Fibroblast of peridontal ligament (primary cell): ENCODE data around the gene LMBR1.
A peak's percentile ranks its signal among the peaks of the same experiment; 100 is the strongest.
"Not testable (repeated sequence)": the region's sequence is repeated elsewhere in the genome, so short reads cannot be mapped to it uniquely, and the experiment has no call there.

Experiments
- DNase-seq: peaks from one replicate; pipeline ENCODE4 v3.0.0-alpha.2; 2010; ENCODE audit errors: extremely low read depth

Gene LMBR1

DNA sequence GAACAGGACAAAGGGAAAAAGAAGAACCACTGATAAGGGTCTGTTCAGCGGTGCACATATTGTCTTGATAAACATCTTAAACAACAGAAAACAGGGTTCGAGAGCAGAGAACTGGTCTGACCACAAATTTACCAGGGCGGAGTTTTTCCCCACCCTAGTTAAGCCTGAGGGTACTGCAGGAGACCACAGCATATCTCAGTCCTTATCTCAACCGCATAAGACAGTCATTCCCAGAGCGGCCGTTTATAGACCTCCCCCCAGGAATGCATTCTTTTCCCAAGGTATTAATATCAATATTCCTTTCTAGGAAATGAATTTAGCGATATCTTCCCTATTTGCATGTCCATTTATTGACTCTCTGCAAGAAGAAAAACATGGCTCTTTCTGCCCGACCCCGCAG is 195.7 kb downstream of the LMBR1 start:
- DNase-seq, result not testable (repeated sequence)

DNA sequence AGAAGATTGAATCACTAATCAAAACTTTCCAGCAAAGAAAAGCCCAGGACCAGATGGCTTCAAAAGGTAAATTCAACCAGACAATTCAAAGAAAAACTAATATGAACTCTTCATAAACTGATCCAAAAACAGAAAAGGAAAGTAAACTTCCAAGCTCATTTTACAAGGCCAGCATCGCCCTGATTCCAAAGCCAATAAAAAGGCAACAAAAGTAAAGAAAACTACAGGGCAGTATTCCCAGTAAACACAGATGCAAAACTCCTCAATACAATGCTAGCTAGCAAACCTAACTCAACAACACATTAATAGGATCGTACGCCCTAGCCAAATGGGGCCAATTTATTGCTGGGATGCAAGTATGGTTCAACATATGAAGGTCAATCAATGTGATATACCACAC is 199.4 kb downstream of the LMBR1 start:
- no peak for DNase-seq

DNA sequence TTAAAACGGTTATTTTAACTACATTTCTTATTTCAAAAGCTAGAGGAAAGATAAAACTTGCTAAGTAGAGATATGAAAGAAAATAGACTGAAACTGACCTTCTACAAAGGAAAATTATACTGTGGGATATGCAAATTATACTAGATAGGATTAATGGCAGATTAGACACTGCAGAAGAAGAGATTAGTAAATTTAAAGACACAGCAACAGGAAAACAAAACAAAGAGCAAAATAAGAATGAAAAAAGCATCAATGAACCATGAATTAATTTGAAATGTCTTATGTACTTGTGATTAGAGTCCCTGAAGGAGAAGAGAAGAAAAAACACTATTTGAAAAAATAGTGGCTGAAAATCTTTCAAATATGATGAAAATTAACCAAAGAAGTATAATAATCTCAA is 200.1 kb downstream of the LMBR1 start:
- no peak for DNase-seq

DNA sequence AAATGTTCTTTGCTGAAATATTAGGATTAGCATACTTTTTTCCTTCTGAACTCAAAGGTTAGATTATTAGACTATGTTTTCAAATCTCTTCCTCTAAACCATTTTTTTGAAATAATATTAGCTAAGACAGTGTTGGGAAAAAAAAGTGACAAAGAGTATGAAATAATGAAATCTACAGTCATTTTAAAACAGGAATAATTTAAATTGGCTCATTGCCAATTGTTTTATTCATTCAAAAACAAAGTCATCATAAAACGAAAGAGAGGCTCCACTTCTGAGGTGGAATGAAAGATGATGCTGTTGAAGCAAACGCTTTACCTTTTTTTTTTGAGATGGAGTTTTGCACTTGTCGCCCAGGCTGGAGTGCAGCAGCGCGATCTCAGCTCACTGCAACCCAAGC is 201.2 kb downstream of the LMBR1 start:
- DNase-seq, result no peak

DNA sequence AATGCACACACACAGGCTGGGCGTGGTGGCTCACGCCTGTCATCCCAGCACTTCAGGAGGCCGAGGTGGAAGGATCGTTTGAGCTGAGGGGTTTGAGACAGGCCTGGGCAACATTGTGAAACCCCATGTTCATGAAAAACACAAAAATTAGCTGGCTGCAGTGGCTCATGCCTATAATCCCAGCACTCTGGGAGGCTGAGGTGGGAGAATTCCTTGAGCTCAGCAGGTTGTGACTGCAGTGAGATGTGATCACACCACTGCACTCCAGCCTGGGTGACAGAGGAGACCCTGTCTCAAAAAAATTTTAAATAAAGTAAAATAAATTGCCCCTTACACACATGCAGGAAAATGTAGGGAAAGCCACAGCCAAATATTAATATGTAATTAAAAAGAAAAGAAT is 208.3 kb downstream of the LMBR1 start:
- DNase-seq, result no peak

DNA sequence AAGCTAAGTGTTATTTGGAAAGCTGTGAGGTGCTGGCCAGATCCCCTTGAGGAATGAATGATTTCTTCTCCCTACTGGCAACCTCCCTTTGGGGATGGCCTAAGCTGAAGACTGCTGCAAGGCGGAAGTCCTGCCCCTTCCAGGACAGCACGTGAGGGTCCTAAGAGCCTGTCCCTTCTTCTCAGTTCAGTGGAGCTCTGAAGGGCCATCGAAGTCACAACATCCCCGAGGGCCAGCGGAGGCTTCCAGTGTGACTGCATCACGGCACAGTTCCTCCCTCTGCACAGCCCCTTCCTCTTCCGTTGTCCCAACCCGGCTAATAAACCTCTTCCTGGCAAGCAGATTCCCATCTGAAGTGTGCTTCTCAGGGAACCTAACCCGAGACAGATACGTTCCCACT is 208.7 kb downstream of the LMBR1 start:
- no peak for DNase-seq

DNA sequence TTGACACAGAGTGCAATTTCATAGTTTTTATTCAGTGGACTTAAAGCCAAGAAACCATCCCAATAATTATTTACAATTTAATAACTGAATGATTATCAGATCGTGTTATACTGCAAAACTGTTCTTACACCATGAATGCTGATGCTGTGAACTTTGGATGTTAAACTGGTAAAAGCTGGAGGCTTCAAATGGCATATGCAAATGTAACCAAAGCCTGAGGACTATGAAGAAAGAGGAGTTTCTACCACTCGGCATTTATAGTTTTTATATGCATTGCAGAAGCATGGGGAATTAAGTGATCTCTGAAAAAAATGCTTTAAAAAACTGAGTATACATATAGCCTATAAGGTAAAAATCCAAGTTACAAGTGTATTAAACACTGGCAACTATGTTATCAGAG is 210.1 kb downstream of the LMBR1 start:
- DNase-seq, result no peak

DNA sequence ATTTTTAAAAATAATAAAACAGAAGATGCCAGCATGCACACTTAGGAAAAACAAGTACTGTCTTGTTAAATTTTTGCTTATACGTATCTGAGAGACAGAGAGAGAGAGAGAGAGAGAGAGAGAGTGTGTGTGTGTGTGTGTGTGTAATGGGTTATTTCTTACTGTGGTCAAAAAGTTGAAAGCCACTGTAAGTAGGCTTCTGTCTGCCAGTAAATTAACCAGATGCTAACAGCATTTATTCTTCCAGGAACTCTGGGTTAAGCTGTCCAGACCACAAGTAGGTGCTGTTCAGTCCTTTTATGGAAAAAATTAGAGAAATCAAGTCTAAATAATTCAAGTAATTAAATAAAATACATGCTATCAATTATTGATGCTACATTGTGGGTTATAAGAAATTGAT is 212.7 kb downstream of the LMBR1 start:
- DNase-seq, result peak; percentile 9

DNA sequence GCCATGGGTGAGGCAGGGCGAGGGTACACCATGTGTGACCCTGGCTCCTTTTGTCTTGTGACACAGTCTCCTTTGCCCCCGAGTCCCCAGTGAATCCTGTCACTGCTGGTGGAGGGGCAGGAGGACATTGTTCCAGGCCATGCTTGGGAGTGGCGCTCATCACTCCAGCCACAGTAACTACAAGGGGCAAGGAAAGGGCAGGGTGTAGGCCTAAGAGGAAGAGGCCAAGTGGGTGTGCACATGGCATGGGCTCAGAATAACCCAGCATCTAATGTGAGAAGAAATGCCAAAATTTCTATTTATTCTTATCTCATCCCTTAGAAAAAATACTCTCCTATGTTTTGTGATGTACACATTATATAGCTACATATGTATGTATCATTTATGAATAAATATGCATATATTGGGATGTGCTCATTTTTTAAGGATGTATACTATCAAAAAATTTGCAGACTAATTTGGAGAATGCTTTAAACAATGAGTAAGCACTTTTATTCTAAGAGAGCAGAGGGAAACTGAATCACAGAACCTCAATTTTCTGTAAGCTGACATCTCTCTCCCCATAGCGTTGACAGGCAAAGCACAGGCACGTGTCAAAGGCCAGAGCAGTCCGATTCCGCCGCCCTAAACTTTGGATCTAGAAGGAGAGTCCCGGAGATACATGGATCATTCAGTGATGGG is 215.5 kb downstream of the LMBR1 start:
- no peak for DNase-seq

DNA sequence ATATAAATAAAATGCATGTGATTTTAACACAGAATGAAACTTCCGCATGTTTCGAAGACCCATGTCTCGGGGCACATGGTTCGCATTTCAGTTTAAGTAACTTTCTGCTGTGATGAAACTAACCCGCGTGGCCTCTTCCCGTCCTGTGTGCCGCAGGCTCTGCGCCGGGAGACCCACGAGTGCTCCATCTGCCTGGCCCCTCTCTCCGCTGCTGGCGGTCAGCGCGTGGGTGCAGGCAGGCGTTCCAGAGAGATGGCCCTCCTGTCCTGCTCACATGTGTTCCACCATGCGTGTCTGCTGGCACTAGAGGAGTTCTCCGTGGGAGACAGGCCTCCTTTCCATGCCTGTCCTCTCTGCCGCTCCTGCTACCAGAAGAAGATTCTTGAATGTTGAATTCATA is 216.7 kb downstream of the LMBR1 start:
- no peak for DNase-seq

DNA sequence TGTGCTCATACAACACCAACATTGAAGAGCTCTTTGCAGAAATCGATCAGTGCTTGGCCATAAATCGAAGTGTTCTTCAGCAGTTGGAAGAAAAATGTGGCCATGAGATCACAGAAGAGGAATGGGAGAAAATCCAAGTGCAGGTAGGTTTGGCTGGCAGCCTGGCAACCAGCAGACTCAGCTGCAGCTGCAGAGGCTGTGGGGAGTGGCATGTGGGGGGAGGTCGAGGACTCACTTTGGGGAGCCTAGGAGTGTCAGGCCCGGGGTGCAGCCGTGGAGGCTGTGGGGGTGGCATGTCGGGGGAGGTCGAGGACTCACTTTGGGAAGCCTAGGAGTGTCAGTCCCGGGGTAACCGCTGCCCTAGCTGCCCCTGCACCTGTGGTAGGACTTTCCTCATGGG is 217.3 kb downstream of the LMBR1 start:
- DNase-seq, result no peak

DNA sequence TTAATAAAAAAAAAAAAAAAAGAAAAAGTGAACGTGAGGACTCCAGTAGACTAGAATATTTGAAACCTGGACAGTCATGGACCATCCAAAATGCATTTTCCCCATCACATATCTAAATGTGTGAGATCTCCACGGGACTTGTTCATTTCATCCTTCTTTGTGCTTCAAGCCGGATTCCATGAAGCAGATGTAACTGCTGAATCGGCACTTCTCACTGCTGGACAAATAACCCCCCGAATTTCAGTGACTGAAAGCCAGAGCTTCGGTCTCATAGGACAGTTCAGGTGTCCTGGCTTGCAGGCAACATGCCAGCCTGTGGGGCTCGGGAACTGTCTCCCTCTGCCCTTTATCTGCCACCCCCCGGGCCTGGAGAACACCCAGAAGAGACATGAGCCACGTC is 219.1 kb downstream of the LMBR1 start:
- DNase-seq, result no peak

DNA sequence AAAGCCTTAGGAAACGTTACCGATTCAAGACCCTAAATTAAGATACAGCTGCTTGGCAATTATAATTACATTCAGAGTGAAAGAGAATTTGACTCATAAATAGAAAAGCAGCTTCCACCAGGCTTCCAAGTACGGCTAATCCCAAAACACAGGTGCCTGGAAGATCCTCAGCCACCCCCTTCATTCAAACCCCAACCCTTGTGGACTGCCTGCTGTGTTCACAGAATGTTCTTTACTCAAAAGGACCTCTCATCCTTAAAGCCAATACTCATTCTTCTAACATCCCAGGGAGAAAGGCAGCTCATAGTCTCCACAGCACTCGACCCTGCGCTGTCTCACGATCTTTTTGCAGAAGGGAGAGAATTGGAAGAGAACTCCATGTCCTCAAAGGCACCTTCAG is 219.5 kb downstream of the LMBR1 start:
- no peak for DNase-seq

DNA sequence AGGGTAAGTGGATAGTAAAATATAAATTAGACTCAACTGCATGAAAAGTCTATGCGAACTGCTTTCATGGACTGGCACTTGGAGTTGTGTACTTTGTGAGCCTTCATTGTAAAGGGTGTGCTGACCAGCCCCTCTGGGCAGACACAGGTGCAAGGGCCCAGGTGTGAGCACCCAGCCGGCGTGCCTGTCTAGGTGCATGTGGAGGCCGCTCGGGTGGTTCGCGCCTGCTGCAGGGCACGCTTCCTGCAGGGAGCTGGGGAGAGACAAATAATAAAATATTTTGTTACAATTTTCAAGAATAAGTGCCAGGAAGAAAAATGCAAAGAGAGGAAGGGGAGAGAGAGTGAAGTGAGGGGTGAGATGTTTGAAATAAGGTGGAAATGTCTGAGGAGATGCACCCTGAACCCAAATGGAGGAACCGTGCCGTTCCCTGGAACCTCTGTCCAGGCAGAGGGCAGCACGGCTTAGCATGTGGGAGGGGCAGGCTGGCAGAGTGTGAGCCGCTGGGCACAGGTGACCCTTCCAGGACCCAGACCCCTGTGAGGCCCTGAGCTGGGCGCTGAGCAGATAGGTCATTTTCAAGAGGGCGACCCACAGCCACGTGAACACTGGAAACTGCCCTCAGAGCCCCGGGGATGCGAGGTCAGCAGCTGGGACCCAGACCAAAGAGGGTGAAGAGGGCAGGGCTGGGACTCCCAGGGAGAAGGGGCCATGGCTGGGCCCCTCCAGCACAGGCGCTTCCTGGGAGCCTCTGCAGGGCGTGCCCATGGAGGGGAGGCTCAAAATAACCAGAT is 223.8 kb downstream of the LMBR1 start:
- DNase-seq, result no peak

DNA sequence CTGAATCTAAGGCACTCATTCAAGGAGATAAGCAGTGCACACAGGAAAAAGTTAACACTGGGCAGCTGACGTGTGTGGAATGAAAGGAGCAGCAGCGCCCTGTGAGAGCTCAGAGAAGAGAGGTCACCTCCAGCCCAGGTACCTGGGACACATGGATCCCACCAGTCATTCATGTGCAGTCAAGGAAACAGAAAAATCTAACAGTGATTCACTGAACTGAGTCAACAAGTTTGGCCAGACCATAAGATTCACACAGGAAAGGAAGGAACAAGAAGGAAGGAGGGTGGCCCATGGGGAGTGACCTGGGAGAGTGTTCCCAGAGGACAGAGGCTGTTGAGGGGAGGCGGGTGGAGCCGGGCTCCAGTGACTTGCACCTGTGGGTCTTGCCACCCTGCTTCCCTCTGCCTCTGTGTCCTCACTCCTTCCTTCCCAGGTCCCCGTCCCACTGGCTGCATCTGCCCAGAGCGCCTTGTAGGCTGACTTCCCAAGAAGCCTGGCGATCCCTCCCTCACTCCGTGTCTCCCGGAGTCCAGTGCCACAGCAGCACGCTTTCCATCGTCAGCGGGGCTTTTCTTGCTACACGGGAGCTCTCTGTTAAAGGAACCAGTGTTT is 224.7 kb downstream of the LMBR1 start:
- no peak for DNase-seq

DNA sequence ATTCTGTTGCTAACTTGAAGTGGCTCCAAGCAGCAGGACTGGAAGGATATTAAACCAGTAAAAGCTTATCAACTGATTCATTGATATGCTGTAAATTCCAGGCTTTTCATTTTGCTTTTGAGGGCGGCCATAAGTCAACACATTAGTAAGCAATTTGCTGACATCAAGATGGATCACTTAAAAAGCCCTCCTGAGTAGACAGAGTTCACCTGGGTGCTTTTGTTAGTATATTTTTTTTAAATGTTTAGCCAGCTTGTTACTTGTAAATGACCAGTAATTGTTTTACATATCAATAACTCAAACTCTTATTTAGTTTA is 225.9 kb downstream of the LMBR1 start:
- DNase-seq, result no peak

DNA sequence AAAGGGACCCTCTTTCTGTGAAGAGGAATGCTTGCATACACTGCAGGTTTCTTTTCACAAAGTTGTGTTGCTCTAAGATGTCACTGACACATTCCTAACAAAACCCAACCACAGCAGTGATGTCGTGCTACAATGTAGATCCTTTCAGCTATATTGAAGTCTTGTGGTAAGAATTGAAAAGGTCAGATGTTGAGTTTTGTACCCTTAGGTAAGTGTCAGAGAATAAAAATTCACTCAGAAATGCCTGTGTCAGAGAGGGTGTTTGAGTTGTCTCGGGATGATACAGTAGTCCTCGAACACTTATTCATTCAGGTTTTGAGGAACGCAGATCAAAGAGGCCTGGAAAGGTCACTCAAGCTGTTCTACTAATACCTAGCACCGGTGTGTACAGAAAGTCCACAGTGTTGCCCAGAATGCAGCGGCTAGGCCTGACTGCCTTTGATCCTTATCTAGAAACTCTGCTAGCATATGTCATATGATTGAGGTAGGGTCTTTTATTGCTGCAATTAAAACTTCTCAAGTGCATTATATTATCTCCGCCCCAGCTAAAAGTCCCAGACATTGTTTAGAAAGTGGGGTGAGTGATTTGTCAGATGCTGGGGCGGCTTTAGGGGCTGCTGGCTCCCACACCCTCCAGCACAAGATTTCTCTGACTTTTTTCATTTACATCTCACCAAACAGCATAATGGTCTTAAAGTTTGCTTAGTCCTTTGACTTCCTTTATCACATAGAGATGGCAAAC is 226.4 kb downstream of the LMBR1 start:
- no peak for DNase-seq

DNA sequence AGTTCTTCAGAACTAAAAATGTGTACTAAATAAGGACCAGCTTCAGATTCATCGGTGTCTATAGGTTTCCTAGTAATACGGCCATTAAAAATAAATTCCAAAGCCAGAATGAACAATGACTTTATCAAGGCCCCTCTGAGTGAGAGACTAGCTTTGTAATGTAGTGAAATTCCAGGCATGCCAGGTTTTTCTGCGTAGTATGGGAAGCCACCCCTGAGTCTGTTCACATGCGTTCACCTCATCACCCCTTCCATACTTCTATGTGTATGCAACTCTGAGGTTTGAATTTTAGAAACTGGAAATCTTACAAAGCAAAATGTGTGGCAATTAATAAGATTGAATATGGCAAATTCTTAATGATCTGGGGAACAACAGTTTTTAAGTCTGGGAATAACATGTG is 227.9 kb downstream of the LMBR1 start:
- DNase-seq, result no peak

DNA sequence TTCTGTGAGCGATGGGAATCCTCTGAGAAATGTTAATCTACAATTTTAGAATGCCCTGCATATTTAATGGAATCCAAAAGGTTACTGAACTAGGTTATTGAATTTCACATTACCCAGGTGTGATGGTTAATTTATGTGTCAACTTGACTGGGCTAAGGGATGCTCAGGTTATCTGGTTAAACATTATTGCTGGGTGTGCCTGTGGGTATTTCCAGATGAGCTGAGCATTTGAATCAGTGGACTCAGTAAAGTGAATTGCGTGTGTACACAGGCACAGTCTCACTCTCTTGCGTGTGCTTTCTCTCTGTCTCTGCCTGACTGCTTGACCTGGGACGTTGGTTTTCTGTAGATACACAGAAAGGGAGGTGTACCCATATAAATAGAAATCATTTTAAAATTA is 230.7 kb downstream of the LMBR1 start:
- DNase-seq, result no peak

DNA sequence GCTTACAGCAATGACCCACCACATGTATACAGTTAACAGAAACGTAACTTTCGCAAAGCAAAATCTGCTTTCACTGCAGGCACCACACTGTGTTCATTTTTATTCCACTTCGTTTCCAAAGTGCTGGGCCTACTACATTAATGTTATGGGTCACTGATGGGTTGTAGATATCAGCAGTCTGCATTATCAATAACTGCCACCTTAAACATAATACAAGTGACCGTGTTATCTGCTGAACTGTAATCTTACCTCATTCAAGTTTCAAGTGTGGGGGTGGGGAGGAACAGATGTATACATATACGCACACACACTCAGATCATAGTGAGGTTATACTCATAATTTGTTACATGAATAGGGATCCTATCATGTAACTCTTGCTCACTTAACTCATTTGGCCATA is 231.3 kb downstream of the LMBR1 start:
- no peak for DNase-seq

DNA sequence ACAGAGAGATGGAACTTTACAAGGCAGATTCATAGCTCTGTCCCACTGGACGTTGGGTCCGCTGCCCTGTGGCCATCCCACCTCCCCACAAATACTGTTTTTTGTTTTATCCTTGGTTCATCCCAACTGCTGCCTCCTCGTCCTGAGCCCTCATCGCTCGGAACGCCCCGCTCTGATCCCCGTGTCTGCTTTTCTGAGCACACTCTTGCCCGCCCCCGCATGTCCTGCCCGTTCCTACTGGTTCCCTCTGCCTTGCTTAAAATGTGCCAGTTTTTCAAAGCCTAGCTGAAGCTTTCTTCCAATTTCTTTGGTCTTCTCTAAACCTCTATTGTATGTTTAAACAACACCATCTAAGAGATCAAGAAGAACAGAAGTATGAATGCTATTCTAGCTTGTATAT is 233.0 kb downstream of the LMBR1 start:
- no peak for DNase-seq

DNA sequence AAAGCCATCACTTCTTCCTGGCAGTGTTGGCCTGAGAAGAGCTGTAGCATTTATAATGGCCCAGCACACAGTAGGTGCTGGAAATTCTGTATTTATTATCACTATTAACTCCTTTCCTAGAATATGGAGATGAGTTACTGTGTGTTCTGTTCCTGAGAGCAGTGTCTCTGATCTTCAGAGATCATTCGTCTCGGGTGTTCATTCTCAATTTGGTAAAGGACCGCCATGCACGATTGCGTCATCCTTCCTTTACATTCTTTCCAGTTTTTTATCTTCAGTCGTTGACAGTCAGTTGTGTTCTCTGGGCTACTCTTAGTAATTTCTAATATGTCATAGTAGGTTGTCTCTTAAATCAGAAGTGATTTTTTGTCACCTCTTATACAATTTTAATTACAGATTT is 233.8 kb downstream of the LMBR1 start:
- no peak for DNase-seq

DNA sequence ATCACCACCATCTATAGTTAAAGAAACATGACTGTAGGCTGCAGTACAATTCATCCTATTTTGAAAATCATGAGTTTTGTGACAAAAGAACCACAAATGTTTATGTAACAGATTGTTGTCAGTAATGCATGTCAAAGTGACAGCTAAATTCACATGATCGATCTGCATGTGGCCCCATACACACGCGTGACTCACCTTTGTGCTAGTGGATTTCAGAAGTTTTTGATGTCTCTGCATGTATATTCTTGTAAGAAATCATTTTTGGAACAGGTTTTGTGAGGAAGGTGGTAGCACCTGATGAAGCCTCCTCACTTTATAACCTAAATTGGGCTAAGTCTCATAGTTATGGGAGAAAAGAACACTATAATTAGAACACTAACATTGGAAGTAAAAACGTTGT is 235.3 kb downstream of the LMBR1 start:
- no peak for DNase-seq
